ENCODE data around the gene ZCCHC7. TPM values are rescaled to one million over a fixed set of nuclear protein-coding genes. Genes with fewer than 3 reads are reported as not detected.

Gene ZCCHC7
- polyA plus RNA-seq, 1 donor from 2014 or later = 10.9 TPM

DNA sequence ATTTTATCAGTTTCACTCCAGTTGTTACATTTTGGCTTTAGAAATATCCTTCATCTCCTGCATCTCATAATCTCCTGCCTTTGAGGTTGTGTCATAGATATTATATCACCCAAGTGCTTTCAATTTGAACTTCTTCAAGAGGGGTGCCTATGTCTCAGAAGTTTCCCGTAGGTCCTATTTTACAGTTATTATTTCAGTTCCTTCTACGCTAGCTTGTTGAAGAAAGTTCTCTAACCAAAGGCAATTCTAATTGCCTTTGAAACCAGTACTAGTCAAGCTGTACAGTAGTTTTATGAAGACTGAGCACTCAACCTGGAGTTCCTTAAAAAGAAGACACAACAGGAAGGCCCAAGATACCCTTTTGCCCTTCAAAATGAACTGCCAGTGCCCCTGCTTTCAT lies 116.4 kb downstream of the ZCCHC7 start:
- Histone ChIP-seq H2AFZ (ENCODE audit: low read depth, low read length) (no peak overlapping the region), H3F3A (ENCODE audit: insufficient read depth, low read length, poor library complexity, severe bottlenecking) (no peaks in the 10 kb centered on the region), H3K36me3 (ENCODE audit: insufficient read depth, low read length) (no peaks in the 10 kb centered on the region), H4K20me1 (ENCODE audit: insufficient read depth) (no peaks in the 10 kb centered on the region), H3K79me2 (replicated peaks; ENCODE audit: insufficient read depth, low read length) (no peaks in the 10 kb centered on the region), H3K9me3 (ENCODE audit: low read length) (no peaks in the 10 kb centered on the region), H3K4me3 (ENCODE audit: low read length) (no peak overlapping the region), H3K9ac (ENCODE audit: low read length) (no peak overlapping the region), H3K27ac (ENCODE audit: low read length) (no peak overlapping the region), H3K9me2 (ENCODE audit: insufficient read depth, low read length) (no peaks in the 10 kb centered on the region), H3K27me3 (ENCODE audit: insufficient read depth, low read depth, low read length) (no peaks in the 10 kb centered on the region), H3K4me2 (ENCODE audit: low read length) (no peak overlapping the region)
- TF ChIP-seq MXI1 (conservative IDR thresholded peaks at IDR 0.05; ENCODE audit: poor library complexity, severe bottlenecking) = no peak
- no peak for TF ChIP-seq RAD21 (conservative IDR thresholded peaks at IDR 0.05)

DNA sequence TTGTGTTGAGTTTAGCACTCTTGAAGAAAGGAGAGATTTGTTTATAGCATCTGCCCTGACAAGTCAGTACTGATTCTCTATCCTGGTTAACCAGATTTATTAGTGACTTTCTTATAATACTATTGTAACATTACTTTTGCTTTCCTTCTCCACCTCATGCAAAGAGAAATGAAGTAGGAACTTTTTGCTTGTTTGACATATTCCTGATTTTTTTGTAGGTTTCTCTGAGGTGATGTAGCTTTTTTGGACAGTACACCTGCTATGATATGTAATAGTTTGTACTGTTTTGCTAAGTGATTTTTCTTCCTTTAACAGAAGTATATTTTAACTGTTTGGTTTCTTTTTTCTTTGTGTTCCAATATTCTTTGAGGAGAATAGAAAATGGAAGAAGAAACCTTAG lies 117.7 kb downstream of the ZCCHC7 start:
- H3K9me2 ChIP-seq (ENCODE audit: insufficient read depth, low read length) = no peaks in the 10 kb centered on the region
- no peak overlapping the region for H3K27ac ChIP-seq (ENCODE audit: low read length)
- no peak overlapping the region for H2AFZ ChIP-seq (ENCODE audit: low read depth, low read length)
- no peaks in the 10 kb centered on the region for H3K9me3 ChIP-seq (ENCODE audit: low read length)
- H3K9ac ChIP-seq (ENCODE audit: low read length) = no peak overlapping the region
- H4K20me1 ChIP-seq (ENCODE audit: insufficient read depth) = no peaks in the 10 kb centered on the region
- H3K79me2 ChIP-seq (replicated peaks; ENCODE audit: insufficient read depth, low read length) = no peaks in the 10 kb centered on the region
- H3K4me2 ChIP-seq (ENCODE audit: low read length) = no peak overlapping the region
- TF ChIP-seq, protein P1, sequence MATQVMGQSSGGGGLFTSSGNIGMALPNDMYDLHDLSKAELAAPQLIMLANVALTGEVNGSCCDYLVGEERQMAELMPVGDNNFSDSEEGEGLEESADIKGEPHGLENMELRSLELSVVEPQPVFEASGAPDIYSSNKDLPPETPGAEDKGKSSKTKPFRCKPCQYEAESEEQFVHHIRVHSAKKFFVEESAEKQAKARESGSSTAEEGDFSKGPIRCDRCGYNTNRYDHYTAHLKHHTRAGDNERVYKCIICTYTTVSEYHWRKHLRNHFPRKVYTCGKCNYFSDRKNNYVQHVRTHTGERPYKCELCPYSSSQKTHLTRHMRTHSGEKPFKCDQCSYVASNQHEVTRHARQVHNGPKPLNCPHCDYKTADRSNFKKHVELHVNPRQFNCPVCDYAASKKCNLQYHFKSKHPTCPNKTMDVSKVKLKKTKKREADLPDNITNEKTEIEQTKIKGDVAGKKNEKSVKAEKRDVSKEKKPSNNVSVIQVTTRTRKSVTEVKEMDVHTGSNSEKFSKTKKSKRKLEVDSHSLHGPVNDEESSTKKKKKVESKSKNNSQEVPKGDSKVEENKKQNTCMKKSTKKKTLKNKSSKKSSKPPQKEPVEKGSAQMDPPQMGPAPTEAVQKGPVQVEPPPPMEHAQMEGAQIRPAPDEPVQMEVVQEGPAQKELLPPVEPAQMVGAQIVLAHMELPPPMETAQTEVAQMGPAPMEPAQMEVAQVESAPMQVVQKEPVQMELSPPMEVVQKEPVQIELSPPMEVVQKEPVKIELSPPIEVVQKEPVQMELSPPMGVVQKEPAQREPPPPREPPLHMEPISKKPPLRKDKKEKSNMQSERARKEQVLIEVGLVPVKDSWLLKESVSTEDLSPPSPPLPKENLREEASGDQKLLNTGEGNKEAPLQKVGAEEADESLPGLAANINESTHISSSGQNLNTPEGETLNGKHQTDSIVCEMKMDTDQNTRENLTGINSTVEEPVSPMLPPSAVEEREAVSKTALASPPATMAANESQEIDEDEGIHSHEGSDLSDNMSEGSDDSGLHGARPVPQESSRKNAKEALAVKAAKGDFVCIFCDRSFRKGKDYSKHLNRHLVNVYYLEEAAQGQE (IDR thresholded peaks at IDR 0.05; ENCODE audit: borderline replicate concordance) = no peak
- TF ChIP-seq EZH2 (IDR thresholded peaks at IDR 0.05; ENCODE audit: borderline replicate concordance, insufficient read depth, low read length, poor library complexity, severe bottlenecking) (no peak), TAF1 (IDR thresholded peaks at IDR 0.05; ENCODE audit: low read depth) (no peak), RAD21 (conservative IDR thresholded peaks at IDR 0.05) (no peak), EP300 (conservative IDR thresholded peaks at IDR 0.05; ENCODE audit: poor library complexity, severe bottlenecking) (no peak), SMC3 (conservative IDR thresholded peaks at IDR 0.05; ENCODE audit: poor library complexity) (no peak), POLR2AphosphoS5 (IDR thresholded peaks at IDR 0.05) (no peak), MXI1 (conservative IDR thresholded peaks at IDR 0.05; ENCODE audit: poor library complexity, severe bottlenecking) (no peak)
- TF ChIP-seq, protein P2, sequence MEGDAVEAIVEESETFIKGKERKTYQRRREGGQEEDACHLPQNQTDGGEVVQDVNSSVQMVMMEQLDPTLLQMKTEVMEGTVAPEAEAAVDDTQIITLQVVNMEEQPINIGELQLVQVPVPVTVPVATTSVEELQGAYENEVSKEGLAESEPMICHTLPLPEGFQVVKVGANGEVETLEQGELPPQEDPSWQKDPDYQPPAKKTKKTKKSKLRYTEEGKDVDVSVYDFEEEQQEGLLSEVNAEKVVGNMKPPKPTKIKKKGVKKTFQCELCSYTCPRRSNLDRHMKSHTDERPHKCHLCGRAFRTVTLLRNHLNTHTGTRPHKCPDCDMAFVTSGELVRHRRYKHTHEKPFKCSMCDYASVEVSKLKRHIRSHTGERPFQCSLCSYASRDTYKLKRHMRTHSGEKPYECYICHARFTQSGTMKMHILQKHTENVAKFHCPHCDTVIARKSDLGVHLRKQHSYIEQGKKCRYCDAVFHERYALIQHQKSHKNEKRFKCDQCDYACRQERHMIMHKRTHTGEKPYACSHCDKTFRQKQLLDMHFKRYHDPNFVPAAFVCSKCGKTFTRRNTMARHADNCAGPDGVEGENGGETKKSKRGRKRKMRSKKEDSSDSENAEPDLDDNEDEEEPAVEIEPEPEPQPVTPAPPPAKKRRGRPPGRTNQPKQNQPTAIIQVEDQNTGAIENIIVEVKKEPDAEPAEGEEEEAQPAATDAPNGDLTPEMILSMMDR (IDR thresholded peaks at IDR 0.05; ENCODE audit: poor library complexity, severe bottlenecking) = no peak
- no peaks in the 10 kb centered on the region for H3F3A ChIP-seq (ENCODE audit: insufficient read depth, low read length, poor library complexity, severe bottlenecking)
- H3K27me3 ChIP-seq (ENCODE audit: insufficient read depth, low read depth, low read length) = no peaks in the 10 kb centered on the region
- H3K4me3 ChIP-seq (ENCODE audit: low read length) = no peak overlapping the region
- H3K36me3 ChIP-seq (ENCODE audit: insufficient read depth, low read length) = no peaks in the 10 kb centered on the region

Data from neural cell (in vitro differentiated cells).